GM19351 (cell line): Measurements from ENCODE around the gene PCBD2.
A peak's percentile ranks its signal among the peaks of the same experiment; 100 is the strongest.
"Not testable (repeated sequence)": the region's sequence is repeated elsewhere in the genome, so short reads cannot be mapped to it uniquely, and the experiment has no call there.

ENCODE experiments used
- ATAC-seq: cut with Tn5 transposase; IDR thresholded peaks from one replicate; pipeline ENCODE4 v1.9.1; 2021; ENCODE audit warnings: mild to moderate bottlenecking, moderate library complexity; ENCODE audit not compliant: unreplicated experiment

The PCBD2 gene

DNA sequence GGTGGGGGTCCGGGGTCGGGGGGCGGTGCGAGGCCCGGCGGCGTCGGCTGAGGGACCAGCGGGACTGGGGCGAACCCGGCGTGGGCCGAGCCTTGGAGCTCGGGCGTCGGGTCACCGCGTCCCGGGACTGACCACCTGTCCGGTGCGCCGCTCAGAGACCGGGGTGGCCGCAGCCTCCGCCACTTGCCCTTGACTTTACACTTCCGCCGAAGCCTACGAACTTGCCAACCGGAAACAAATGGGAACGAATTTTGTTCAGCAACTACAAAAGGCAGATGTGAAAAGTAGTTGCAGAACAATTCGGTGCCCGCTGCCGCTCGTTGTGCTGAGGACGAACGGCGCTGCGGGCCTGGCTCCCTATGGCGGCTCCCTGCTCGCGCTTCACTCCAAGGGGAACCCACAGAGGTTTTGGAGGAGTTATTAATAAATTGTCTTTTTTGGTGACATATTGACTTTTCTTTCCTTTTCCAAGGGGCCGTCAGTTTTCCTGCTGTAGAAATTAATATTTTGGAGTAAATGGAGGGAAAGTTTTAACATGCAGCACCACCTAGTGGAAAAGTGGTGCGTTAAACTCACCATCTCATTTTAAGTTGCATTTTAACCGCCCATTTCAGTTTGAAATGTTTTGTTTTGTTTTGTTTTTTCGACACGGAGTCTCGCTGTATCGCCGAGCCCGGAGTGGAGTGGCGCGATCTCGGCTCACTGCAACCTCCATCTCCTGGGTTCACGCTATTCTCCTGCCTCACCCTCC is 490 bp downstream of the PCBD2 start:
- peak; percentile 24 for ATAC-seq

DNA sequence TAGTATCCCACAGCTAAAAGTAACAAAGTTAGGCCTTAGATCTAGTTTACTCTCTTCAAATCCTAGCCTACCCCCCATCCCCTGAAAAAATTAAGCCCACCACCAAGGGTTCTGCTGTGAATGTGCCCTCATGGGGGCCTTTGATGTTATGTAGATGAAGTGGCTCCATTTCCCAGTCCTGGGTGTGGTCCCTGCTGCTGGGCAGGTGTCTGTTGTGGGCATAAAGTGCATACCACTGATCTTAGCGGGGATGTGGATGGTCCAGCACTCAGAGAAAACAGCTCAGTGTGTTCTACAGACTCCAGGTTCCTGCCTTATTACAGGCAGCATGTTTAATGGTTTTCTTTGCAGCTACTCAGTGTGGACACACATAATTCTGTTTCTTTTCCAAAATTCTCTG is 1.9 kb downstream of the PCBD2 start:
- ATAC-seq: no peak

DNA sequence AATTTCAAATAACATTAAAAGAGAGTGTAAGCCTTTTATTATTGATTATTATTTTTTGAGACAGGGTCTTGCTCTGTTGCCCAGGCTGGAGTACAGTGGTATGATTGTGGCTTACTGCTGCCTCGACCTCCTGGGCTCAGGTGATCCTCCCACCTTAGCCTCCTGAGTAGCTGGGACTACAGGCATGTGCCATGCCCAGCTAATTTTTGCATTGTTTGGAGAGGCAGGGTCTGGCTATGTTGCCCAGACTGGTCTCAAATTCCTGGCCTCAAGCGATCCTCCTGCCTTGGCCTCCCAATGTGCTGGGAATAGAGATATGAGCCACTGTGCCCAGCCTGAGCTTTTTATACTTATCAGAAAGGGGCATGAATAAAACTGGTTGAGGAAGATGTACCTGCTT is 5.8 kb downstream of the PCBD2 start:
- not testable (repeated sequence) for ATAC-seq

DNA sequence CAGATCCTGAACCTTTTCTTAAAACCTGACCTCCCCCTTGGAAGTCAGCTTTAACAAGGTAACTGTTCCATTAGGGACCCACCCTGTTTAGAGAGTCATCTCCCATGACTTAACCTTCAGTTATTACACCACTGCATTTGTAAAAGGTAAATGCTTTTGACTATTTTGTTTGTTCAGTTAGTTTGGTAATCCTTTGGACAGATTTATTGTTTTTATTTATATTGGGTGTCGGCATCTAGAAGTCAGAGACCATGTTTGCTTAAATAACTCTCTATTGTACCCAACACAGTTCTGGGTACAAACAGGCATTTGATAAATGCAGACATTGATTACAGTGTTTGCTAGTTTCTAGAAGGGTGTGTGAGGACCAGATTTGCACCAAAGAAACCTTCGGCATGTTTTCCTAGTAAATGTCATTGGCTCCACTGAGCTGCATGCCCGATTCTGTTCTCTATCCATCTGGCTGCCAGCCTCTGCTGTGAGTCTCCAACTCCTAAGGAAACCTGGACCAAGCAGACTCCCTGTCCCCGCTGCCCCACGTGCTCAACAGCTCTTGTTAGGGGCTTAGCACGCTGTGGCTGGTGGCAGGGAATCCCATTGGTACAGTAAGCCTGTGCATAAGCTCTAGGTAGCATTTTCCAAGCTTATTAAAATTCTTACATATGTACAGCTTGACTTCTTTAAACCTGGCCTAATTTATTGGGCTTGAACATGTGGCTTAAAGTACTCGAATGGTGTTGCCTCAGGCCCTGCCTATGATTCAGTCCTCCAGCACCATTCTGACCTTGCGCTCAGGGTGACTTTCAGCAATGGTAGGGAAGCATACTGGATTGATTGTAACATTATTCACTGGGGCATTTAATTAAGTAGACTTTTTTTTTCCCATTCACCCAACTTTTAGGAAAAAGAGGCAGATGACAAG is 6.6 kb downstream of the PCBD2 start:
- no peak for ATAC-seq

DNA sequence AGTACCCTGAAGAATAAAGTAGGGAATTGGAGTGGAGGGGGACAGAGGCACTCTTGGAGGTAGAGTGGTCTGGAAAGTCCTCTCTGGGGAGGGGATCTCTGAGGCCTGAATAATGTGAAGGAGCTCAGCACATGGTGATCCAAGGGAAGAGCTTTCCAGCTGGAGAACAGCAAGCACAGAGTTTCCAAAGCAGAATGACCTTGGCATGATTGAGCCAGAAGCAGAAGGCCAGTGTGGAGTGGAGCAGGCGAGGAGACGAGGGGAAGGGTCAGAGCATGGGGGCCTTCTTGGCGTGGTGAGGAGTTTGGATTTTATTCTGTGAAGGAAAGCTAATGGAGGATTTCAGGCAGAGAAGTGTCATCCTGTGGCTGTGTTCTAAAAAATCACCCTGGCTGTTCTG is 8.3 kb downstream of the PCBD2 start:
- no peak for ATAC-seq

DNA sequence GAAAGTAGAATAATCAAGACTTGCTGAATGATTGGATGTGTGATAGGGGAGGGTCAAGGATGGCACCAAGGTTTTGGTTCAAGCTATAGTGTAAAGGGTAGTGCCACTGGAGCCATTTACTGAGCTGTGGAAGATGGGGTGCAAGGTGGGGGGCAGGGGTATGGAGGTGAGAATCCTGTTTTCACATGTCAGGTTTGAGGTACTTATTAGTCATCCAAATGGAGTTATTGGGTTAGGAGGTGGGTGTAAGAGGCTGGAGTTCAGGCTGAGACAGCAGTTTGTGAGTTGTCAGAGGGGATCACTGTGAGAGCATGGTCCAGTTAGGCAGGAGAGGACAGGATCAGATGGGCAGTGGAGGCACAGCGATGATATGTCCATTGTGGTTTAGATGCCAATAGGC is 8.9 kb downstream of the PCBD2 start:
- no peak for ATAC-seq

DNA sequence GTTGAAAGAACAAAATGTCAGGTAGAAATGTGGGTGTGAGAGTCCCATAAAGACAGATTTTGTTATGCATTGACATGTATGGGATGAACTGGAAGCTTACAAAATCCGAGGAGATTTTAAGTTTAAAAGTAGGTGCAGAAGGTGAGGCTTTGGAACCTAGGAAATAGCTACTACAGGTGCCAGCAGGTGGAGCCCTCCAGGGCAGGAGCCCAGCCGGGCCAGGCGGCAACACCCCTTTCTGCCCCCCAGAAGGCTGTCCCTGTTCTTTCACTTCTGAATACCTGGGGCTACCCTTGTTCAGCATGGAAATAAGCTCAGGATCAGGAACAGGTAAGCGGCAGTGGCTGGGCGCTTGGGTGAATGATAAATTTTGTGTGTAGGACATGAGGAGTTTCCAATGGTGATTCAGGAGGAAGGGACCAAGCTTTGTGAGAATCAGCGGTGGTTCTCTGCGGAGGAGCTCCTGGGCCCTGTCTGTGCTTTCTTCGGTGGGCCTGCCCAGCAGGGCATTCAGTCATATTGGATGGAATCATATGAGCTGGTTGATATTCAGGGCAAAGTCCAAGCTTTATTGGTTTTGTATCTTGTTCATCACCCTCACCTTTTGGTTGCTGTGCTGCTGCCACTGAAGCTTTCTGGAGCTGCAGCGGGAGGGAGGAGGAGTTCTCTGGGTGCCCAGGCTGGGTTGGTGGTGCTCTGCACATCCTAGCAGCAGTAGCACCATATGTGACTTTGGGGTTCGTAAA is 12.3 kb downstream of the PCBD2 start:
- ATAC-seq: no peak

DNA sequence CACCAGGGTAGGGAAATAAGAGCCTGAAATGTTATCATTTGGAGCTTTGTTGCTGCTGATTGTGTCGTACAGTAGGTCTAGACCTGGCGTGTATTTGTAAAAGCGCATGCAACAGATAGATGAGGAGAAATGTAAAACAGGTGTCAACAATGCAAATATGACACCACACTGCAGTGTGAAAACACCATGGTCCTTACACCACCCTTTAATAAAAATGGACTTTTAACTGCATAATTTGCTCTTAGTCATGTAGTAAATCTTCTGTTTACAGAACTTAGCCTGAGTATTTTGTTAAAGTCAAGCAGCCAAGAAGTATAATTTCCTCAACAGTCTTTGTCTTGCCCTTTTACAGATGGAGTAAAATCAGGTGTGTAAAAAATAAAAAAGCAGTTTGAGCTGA is 13.9 kb downstream of the PCBD2 start:
- no peak for ATAC-seq

DNA sequence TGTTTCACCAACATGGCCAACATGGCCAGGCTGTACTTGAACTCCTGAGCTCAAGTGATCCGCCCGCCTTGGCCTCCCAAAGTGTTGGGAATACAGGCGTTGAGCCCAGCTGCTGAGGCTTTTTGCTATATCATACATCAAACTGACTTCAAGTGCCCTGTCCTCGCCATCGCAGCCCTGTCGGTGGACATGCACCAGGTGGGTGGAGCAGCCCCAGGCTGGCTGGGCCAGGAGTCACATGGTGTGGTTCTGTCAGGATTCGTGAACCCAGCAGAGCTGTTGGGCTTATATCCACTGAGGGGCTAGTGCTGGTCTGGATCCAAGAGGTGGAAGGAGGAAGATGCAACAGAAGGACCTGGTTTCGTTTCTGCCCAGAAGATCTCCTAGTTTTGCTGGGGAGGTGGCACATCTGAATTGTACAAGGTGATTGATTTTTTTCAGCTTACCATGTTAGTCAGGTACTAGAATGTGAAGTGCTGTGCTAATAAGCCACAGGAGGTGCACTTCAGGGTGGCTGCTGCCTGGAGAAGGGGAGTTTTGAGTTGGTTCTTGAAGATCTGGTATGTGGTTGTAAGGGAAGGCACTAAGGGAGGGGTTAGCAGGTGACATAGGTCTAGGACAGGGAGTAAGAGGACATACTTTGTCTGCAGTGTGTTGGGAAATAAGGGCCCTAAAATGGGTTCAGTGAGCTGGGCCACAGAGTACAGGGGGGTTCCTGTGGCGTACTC is 16.1 kb downstream of the PCBD2 start:
- no peak for ATAC-seq

DNA sequence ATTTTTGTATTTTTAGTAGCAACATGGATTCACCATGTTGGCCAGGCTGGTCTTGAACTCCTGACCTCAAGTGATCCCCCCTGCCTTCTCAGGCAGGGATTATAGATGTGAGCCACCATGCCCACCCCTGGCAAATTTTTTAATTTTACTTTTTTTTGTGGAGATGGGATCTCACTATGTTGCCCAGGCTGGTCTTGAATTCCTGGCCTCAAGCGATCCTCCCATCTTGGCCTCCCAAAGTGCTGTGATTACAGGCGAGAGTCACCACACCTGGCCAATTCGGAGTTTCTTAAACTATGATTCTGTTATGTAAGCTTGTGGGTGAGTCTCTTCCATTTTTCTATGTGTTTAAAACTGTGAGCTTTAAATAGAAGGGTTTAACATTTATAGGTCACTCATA is 27.6 kb downstream of the PCBD2 start:
- no peak for ATAC-seq

DNA sequence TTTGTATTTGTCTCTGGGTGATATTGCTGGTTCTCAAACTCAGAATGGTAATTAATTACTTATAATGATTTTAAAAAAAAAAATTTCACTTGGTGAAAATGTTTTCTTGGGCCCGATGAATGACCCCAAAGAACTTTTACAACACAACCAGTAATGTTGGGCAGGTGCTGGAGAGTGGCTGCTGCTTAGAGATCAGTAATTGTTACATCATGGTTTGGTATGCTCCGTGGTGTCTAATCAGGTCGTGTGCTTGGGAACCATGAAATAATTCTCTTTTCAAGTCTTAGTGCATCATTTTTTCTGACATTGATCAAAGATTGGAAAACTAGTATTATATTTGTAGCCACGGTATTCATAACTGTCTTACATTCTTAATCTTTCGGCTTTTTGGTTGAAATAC is 29.3 kb downstream of the PCBD2 start:
- no peak for ATAC-seq

DNA sequence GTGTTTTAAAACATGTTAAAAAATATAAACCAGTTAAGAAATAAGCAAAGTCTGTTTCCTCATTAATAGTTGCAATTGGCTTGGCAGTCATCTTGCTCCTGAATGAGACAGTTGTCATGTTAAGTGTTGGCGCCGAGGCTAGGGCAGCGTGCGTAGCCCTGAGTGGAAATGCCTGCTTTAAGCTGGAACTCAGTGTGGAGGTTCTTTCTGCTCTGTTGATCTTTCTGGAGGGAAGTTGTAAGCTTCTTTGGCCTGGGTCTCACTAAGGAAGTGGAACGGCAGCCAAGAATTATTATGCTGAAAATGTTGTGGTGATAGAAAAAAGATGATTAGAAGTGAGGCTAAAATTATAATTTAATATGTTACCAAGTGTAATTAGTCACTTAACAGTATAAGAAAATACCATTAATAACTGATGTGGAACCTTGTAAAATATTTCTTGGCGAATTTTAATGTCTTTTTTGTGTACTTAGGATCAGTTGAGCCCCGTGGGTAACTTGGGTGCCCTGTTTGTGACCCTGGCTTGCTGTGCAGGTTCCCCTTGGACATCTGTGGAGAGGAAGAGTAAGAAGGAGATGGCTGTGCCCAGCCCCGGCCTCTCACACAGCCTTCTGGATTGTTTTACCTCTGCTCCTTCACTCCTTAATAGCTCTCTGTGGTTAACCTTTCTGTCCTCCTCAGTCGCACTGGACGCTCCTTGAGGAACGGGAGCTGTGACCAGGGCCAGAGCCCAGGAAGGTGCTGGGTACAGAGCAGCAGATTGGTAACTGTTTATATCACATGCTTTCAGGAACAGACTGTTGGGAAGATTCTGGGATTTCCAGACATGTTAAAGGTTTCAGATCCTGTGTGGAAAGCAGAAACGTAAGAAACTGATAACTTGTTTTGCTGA is 31.0 kb downstream of the PCBD2 start:
- no peak for ATAC-seq

DNA sequence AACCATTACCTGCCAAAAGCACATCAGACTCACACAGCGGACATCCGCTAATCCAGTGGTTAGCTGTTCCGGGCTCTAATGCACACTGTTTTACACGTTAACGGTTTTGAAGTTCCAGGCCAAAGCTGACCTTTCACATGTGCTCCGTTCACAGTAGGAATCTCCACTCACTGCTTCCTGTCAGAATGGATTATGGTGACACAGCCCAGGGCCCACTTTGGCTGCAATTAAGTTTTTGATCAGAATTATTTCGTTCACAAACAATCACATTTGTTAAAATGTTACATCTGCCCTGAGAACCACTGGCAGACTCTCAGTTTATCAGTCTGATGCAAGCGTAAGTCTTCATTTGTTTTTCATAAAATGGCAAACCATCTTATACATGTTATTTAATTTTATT is 32.6 kb downstream of the PCBD2 start:
- ATAC-seq: no peak

DNA sequence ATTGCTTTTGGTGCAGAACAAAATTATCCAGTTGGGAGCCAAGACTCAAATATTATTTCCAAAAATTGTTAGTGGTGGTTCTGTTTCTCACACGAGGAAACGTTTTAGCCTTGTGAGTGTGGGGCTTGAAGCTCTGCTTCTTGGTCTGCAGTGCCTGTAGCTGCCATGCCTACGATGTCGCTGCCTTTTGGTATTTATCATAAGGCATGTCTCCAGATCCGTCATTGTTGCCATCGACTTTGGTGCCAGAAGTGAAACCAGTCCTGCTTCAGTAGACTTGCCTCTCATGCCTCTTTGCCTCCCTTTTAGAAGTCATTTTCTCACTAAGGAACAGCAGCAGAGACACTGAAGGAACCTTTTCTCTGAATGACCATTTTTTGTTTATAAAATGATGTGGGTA is 33.1 kb downstream of the PCBD2 start:
- ATAC-seq: no peak

DNA sequence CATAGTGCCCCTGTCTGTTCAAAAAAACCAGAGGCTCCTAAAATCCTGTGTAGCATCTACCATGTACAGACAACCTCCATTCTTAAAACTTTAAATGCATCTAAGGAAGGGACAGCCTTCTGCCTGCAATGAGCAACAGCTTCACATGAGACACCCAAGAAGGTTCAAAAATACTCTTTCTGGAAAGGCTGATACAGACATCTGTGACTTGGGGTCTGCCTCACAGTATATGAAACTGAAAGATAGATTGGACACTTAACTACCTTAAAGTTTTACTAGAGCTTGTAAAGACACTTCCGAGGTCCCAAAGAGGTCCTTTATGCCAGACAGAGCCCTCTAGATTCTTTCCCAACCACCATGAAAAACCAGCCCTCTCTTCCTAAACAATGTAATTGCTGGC is 34.6 kb downstream of the PCBD2 start:
- ATAC-seq: no peak

DNA sequence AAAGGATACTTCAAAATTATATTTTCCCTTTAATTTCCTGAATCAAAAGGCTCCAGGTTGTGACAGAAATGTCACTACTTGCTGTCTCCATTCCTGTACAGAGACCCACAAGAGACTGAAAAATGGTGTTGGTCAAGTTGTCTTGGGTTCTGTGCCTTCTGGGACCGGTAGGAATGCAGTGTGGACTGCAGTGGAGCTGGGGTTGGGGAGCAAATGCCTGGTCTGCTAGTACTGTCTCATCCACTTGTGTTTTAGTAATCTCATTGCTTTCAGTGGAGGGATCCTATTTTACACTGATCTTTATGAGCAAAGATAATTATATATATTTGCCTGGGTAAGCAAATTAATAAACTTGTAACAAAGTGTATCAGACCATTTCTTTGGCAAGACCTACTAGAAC is 38.6 kb downstream of the PCBD2 start:
- no peak for ATAC-seq

DNA sequence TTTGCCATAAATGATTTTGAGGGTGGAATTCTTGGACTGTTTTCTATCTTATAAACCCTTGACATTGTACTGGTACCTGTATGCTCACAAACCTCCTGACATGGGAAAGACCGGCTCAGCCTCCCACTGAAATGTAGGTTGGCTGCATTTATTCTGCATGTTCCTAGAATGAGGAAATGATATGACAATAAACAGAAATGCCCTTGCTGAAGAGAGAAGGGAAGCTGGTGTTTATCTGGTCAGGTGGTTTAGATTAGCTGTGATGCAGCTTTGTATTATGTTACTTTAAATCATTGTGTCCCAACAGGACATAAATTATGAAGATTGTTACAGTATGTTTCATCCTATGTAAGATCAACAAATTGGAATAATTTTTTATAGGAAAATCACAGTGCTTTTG is 39.7 kb downstream of the PCBD2 start:
- ATAC-seq: no peak

DNA sequence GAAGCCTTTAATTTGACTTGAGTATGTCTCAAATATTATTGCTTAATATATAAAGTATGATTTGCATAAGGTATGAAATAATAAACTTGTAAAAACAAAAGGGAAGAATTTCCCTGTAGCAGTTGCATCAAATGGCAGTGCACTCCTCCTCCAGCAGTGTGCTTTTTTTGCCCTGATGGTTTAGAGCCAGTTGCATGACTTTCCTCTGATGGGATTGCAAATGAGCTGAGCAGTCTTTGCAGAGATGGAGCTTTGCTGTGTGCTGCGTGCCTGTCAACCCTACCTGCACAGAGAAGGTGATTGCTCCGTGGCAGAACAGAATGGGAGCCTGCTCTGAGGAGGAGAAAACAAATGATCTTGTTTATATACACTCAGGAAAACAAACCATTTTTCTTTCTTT is 40.1 kb downstream of the PCBD2 start:
- no peak for ATAC-seq

DNA sequence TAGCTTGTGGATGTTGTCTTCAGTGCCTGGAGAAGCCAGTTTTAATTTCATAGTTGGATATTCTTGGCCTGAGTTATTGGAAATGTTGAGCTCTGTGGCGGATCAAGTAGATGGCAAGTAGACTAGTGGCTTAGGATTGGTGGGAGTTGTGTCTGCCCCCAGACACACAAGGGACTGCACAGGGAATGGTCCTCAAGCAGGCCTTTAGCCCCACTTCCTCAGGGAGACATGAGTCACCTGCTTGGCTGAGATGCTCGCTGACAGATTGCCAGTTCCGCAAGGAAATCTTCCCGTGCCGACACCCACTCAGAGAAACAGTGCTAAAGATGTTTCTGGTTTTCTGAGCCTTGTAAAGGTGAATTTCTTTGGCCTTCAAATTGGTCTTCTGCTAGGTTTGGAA is 44.0 kb downstream of the PCBD2 start:
- no peak for ATAC-seq

DNA sequence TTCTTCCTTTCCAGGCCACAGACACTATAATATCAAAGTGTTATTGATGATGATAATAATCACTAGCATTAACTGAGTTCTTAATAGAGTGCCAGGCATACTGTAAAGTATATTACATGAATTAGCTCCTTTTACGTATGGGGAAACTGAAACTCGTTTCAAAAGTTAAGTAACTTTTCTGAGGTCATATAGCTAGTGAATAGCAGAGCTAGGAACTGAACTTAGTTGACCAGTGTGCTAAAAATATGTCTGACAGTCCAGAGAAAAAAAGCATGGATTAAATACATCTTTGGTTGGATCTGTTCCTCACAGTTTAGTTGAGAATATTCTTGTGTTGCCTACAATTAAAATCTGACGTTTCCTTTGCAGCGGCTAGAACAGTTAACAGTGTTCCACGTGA is 44.4 kb downstream of the PCBD2 start:
- ATAC-seq: no peak
